Renal cortex interstitium (tissue), 11 donors: ENCODE results near the gene MPST. TPM values are rescaled to one million over a fixed set of nuclear protein-coding genes. Genes with fewer than 3 reads are reported as not detected.

Source experiments
- DNase-seq, 11 donors: peaks; one replicate each; pipeline ENCODE4 v3.0.0-alpha.2; 2013; ENCODE audit warnings: low read depth in 9 of 11, low spot score in 4 of 11; ENCODE audit errors: extremely low read depth in 1 of 11
- polyA plus RNA-seq, 3 donors: library from polyadenylated mRNA; unstranded; fragments of 120-200 nt; gene quantifications; one replicate each; pipeline ENCODE4 v1.2.1, GENCODE V29; 2013; ENCODE audit not compliant: insufficient read length in 3 of 3

Gene MPST
- polyA plus RNA-seq, 3 donors: 42.0 to 71.3 (median 66.7) TPM

- no peak for DNase-seq
Measured at GRCh38 chr22:37014835-37015586, 4.5 kb upstream of the MPST start.

- DNase-seq: no peak
Measured at GRCh38 chr22:37015587-37015878, 4.0 kb upstream of the MPST start.

GRCh38 chr22:37016134-37016910 lies 3.2 kb upstream of the MPST start:
- DNase-seq: no peak

- no peak for DNase-seq
Measured at GRCh38 chr22:37017356-37017755, 2.2 kb upstream of the MPST start.

GRCh38 chr22:37018086-37018814 lies 1.3 kb upstream of the MPST start:
- DNase-seq: no peak

- peak in 5 of 11 donors; percentile 42 to 57 (median 49) for DNase-seq
Measured at GRCh38 chr22:37018815-37019308, 680 bp upstream of the MPST start.

- no peak for DNase-seq
Measured at GRCh38 chr22:37020192-37020479, 594 bp downstream of the MPST start.

- DNase-seq: no peak
Measured at GRCh38 chr22:37021041-37021440, 1.5 kb downstream of the MPST start.

- DNase-seq: no peak
Measured at GRCh38 chr22:37021710-37022482, 2.4 kb downstream of the MPST start.

GRCh38 chr22:37022483-37023337 lies 3.2 kb downstream of the MPST start:
- no peak for DNase-seq

GRCh38 chr22:37023743-37024338 lies 4.3 kb downstream of the MPST start:
- no peak for DNase-seq

GRCh38 chr22:37024339-37025157 lies 5.0 kb downstream of the MPST start:
- no peak for DNase-seq

GRCh38 chr22:37025500-37026070 lies 6.0 kb downstream of the MPST start:
- no peak for DNase-seq

- no peak for DNase-seq
Measured at GRCh38 chr22:37026325-37026724, 6.8 kb downstream of the MPST start.

- no peak for DNase-seq
Measured at GRCh38 chr22:37027556-37027955, 8.0 kb downstream of the MPST start.

- DNase-seq: no peak
Measured at GRCh38 chr22:37028692-37029674, 9.4 kb downstream of the MPST start.
